ENCODE measurements around the gene TMOD3.

GRCh38 chr15:51932161-51932560 is 102.7 kb downstream of the TMOD3 start:
- no peak for TF ChIP-seq CTCF (IDR thresholded peaks at IDR 0.05)
- no peak for TF ChIP-seq ZFX (IDR thresholded peaks at IDR 0.05; ENCODE audit: borderline replicate concordance)
